ENCODE data around the gene JDP2.

JDP2 gene

GRCh38 chr14:75434890-75435248 lies 7.0 kb downstream of the JDP2 start:
- in situ Hi-C loops (cut with HindIII; ENCODE audit: low sequenced_read_pairs) = loop anchor here (5.0 to 10.0 kb wide), 2 partner anchors 32 to 100 kb away; no protein-coding TSS in a partner anchor

- in situ Hi-C loops (cut with HindIII; ENCODE audit: low sequenced_read_pairs) = loop anchor here (10.0 kb wide), 1 partner anchor 101 kb away; no protein-coding TSS in a partner anchor
These were observed 7.7 kb downstream of the JDP2 start for GRCh38 chr14:75435473-75435872.

- in situ Hi-C loops (cut with HindIII; ENCODE audit: low sequenced_read_pairs) = loop anchor here (10.0 kb wide), 1 partner anchor 103 kb away; no protein-coding TSS in a partner anchor
These were observed 9.7 kb downstream of the JDP2 start for GRCh38 chr14:75437201-75438143.

GRCh38 chr14:75438486-75439080 lies 10.8 kb downstream of the JDP2 start:
- in situ Hi-C loops (cut with HindIII; ENCODE audit: low sequenced_read_pairs) = loop anchor here (10.0 kb wide), 1 partner anchor 104 kb away; no protein-coding TSS in a partner anchor

- in situ Hi-C loops (cut with HindIII; ENCODE audit: low sequenced_read_pairs) = loop anchor here (10.0 kb wide), 1 partner anchor 105 kb away; no protein-coding TSS in a partner anchor
These were observed 12.2 kb downstream of the JDP2 start for GRCh38 chr14:75439989-75440388.

- in situ Hi-C loops (cut with HindIII; ENCODE audit: low sequenced_read_pairs) = no loop called here
These were observed 13.1 kb downstream of the JDP2 start for GRCh38 chr14:75440733-75441477.

- in situ Hi-C loops (cut with HindIII; ENCODE audit: low sequenced_read_pairs) = no loop called here
These were observed 13.9 kb downstream of the JDP2 start for GRCh38 chr14:75441728-75442127.

GRCh38 chr14:75442166-75442565 lies 14.3 kb downstream of the JDP2 start:
- in situ Hi-C loops (cut with HindIII; ENCODE audit: low sequenced_read_pairs) = no loop called here

GRCh38 chr14:75442642-75443041 lies 14.8 kb downstream of the JDP2 start:
- in situ Hi-C loops (cut with HindIII; ENCODE audit: low sequenced_read_pairs) = no loop called here

GRCh38 chr14:75443203-75443969 lies 15.6 kb downstream of the JDP2 start:
- in situ Hi-C loops (cut with HindIII; ENCODE audit: low sequenced_read_pairs) = no loop called here

GRCh38 chr14:75445236-75445635 lies 17.4 kb downstream of the JDP2 start:
- in situ Hi-C loops (cut with HindIII; ENCODE audit: low sequenced_read_pairs) = no loop called here

- in situ Hi-C loops (cut with HindIII; ENCODE audit: low sequenced_read_pairs) = no loop called here
These were observed 18.1 kb downstream of the JDP2 start for GRCh38 chr14:75445963-75446362.

GRCh38 chr14:75446447-75446846 lies 18.6 kb downstream of the JDP2 start:
- in situ Hi-C loops (cut with HindIII; ENCODE audit: low sequenced_read_pairs) = no loop called here

GRCh38 chr14:75448209-75448608 lies 20.4 kb downstream of the JDP2 start:
- in situ Hi-C loops (cut with HindIII; ENCODE audit: low sequenced_read_pairs) = no loop called here

GRCh38 chr14:75449036-75449435 lies 21.2 kb downstream of the JDP2 start:
- in situ Hi-C loops (cut with HindIII; ENCODE audit: low sequenced_read_pairs) = no loop called here

- in situ Hi-C loops (cut with HindIII; ENCODE audit: low sequenced_read_pairs) = no loop called here
These were observed 21.9 kb downstream of the JDP2 start for GRCh38 chr14:75449696-75450095.

- in situ Hi-C loops (cut with HindIII; ENCODE audit: low sequenced_read_pairs) = no loop called here
These were observed 22.8 kb downstream of the JDP2 start for GRCh38 chr14:75450381-75451276.

- in situ Hi-C loops (cut with HindIII; ENCODE audit: low sequenced_read_pairs) = no loop called here
These were observed 24.5 kb downstream of the JDP2 start for GRCh38 chr14:75452324-75452723.

Measured in DLD1 (cell line).